Smooth muscle cell (in vitro differentiated cells): ENCODE measurements around the gene SPATA17. TPM values are rescaled to one million over a fixed set of nuclear protein-coding genes. Genes with fewer than 3 reads are reported as not detected.

Experiments
- DNase-seq: peaks from one replicate; lab custom pipeline; 2025; ENCODE audit not compliant: unreplicated experiment; lab: John Stamatoyannopoulos, UW
- H2AFZ ChIP-seq: fragments of 200-600 bp; sonication (generic); 2 replicates; pipeline ENCODE4 v1.6.0; 2016; ENCODE audit warnings: antibody characterized with exemption, low read depth, mild to moderate bottlenecking
- H3F3A ChIP-seq: fragments of 200-600 bp; sonication (generic); 2 replicates; pipeline ENCODE4 v1.6.0; 2017; ENCODE audit warnings: antibody characterized with exemption, low read depth
- H3K27ac ChIP-seq: fragments of 200-600 bp; sonication (generic); 2 replicates; pipeline ENCODE4 v1.5.1; 2016; ENCODE audit warnings: low read depth, mild to moderate bottlenecking
- H3K27me3 ChIP-seq: fragments of 200-600 bp; sonication (generic); 2 replicates; pipeline ENCODE4 v1.6.1; 2016; ENCODE audit warnings: low read depth, mild to moderate bottlenecking
- H3K36me3 ChIP-seq: fragments of 200-600 bp; sonication (generic); 2 replicates; pipeline ENCODE4 v1.5.1; 2016; ENCODE audit warnings: low read depth
- H3K4me1 ChIP-seq: fragments of 200-600 bp; sonication (generic); 2 replicates; pipeline ENCODE4 v1.5.1; 2016; ENCODE audit warnings: low read depth
- H3K4me2 ChIP-seq: fragments of 200-600 bp; sonication (generic); 2 replicates; pipeline ENCODE4 v1.6.0; 2016; ENCODE audit warnings: mild to moderate bottlenecking
- H3K4me3 ChIP-seq: fragments of 200-600 bp; sonication (generic); 2 replicates; pipeline ENCODE4 v1.5.1; 2016; ENCODE audit warnings: mild to moderate bottlenecking
- H3K79me2 ChIP-seq: fragments of 200-600 bp; sonication (generic); 2 replicates; pipeline ENCODE4 v1.6.0; 2016; ENCODE audit warnings: low read depth, mild to moderate bottlenecking
- H3K9ac ChIP-seq: fragments of 200-600 bp; sonication (generic); 2 replicates; pipeline ENCODE4 v1.6.0; 2016; ENCODE audit warnings: low read depth
- H3K9me3 ChIP-seq: fragments of 200-600 bp; sonication (generic); replicated peaks from 2 replicates; pipeline ENCODE4 v1.5.1; 2016; ENCODE audit warnings: low read depth
- H4K20me1 ChIP-seq: fragments of 200-600 bp; sonication (generic); 2 replicates; pipeline ENCODE4 v1.6.0; 2016; ENCODE audit warnings: low read depth
- whole genome bisulfite sequencing: methylation state at CpG from one replicate; pipeline ENCODE4 v1.1.7; 2016; ENCODE audit warnings: low lambda C conversion rate; 5-methylcytosine and 5-hydroxymethylcytosine counted together
- polyA plus RNA-seq: library from polyadenylated mRNA; unstranded; fragments of >200 nt; fragmentation: Nextera tagmentation; extraction: Ambion mirVana; gene quantifications from 2 replicates; pipeline ENCODE4 v1.2.1, GENCODE V29; 2016
- total RNA-seq: library from RNA; depleted of rRNA; stranded (reverse); fragments of >200 nt; gene quantifications from 2 replicates; pipeline ENCODE4 v1.2.3, GENCODE V29; 2014
- TF ChIP-seq, protein P1 (sequence below): fragments of 200-600 bp; sonication (generic); IDR thresholded peaks from 2 replicates; pipeline ENCODE4 v1.5.1; 2017; ENCODE audit warnings: borderline replicate concordance, mild to moderate bottlenecking, antibody characterized with exemption; ENCODE audit not compliant: insufficient read depth, poor library complexity, severe bottlenecking

The SPATA17 gene
- total and polyA plus RNA-seq, 2 experiments from 2014 or later = 0.13 to 1.6 TPM

DNA sequence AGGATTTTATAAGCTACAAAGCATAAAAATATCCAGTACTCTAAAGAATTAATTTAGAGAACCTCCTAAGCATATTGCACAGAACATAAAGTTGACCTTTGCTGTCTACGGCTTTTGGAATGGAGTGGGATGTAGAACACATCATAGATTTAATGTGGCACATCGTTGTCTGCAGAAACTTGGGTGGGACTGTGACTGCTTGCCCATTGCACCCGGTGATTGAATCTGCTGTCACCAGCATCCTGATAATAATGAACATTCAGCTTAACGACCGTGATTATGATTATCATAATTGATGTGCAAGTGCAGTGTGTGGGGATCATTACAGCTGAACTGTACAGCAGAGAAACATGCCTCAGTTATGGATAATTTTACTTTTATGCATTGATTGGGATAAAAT, 181.9 kb downstream of the SPATA17 start:
- Histone ChIP-seq H3K4me2 (no peak overlapping the region), H3F3A (no peaks in the 10 kb centered on the region), H3K4me1 (no peaks in the 10 kb centered on the region), H2AFZ (no peak overlapping the region), H3K4me3 (no peak overlapping the region), H3K27ac (no peak overlapping the region), H3K27me3 (no peaks in the 10 kb centered on the region), H3K36me3 (no peaks in the 10 kb centered on the region), H3K9me3 (no peaks in the 10 kb centered on the region), H3K9ac (no peak overlapping the region), H4K20me1 (no peaks in the 10 kb centered on the region), H3K79me2 (no peaks in the 10 kb centered on the region)
- DNase-seq = no peak
- TF ChIP-seq, protein P1, sequence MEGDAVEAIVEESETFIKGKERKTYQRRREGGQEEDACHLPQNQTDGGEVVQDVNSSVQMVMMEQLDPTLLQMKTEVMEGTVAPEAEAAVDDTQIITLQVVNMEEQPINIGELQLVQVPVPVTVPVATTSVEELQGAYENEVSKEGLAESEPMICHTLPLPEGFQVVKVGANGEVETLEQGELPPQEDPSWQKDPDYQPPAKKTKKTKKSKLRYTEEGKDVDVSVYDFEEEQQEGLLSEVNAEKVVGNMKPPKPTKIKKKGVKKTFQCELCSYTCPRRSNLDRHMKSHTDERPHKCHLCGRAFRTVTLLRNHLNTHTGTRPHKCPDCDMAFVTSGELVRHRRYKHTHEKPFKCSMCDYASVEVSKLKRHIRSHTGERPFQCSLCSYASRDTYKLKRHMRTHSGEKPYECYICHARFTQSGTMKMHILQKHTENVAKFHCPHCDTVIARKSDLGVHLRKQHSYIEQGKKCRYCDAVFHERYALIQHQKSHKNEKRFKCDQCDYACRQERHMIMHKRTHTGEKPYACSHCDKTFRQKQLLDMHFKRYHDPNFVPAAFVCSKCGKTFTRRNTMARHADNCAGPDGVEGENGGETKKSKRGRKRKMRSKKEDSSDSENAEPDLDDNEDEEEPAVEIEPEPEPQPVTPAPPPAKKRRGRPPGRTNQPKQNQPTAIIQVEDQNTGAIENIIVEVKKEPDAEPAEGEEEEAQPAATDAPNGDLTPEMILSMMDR = no peak
- 90% methylated on average over 5 of the region's 5 CpGs for WGBS

DNA sequence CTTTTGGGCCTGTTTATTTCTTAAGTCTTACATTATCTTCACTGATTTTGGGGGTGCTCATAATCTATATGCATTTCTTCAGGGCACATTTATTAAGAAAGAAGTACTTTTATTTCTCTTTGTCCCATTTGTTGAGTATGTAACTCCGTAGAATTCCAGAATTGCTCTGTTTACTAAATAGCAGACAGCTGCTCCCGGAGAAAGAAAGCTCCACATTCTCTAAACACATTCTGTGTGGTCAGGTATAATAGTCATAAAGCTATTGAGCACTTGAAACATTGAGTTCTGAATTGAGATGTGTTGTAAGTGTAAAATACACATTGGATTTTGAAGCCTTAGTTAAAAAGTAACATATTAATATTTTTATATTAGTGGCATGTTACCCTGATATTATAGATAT, 206.5 kb downstream of the SPATA17 start:
- WGBS = 88% methylated on average over 2 of the region's 2 CpGs

DNA sequence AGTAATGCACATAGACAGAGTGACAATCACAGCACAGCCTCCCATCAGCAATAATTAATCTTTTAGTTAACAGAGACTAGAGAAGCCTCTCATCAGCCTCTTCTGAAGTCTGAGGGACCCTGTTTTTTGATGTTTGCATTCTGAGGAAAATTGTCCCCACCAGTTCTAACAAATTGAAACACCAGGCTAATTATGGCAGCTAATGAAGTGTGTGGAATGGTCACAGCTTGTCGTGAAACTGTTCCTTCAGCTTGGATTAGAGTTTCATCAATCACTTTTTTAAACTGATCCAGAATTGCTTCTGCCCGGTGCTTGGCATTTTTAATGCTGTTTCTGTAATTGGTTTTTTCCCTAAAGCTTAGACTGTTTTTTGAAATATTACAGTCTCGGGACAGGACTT, 208.0 kb downstream of the SPATA17 start:
- no peak overlapping the region for H3K4me2 ChIP-seq
- H3K9ac ChIP-seq = no peak overlapping the region
- DNase-seq = no peak
- TF ChIP-seq, protein P1 = no peak
- no peak overlapping the region for H3K4me3 ChIP-seq
- no peaks in the 10 kb centered on the region for H3K4me1 ChIP-seq
- H2AFZ ChIP-seq = no peak overlapping the region
- H3K36me3 ChIP-seq = no peaks in the 10 kb centered on the region
- H3K27ac ChIP-seq = no peak overlapping the region
- H3K27me3 ChIP-seq = no peaks in the 10 kb centered on the region
- WGBS = 81% methylated on average over 3 of the region's 3 CpGs
- no peaks in the 10 kb centered on the region for H3K9me3 ChIP-seq
- no peaks in the 10 kb centered on the region for H3K79me2 ChIP-seq
- H4K20me1 ChIP-seq = no peaks in the 10 kb centered on the region
- H3F3A ChIP-seq = no peaks in the 10 kb centered on the region

More for the DNA sequence above, 206.5 kb downstream of the SPATA17 start:
- H3K4me2 ChIP-seq = no peak overlapping the region
- H3K4me3 ChIP-seq = no peak overlapping the region
- H3F3A ChIP-seq = no peaks in the 10 kb centered on the region
- H2AFZ ChIP-seq = no peak overlapping the region
- no peaks in the 10 kb centered on the region for H3K9me3 ChIP-seq
- H3K9ac ChIP-seq = no peak overlapping the region
- H3K79me2 ChIP-seq = no peaks in the 10 kb centered on the region
- no peaks in the 10 kb centered on the region for H4K20me1 ChIP-seq
- TF ChIP-seq, protein P1 = no peak
- no peak overlapping the region for H3K27ac ChIP-seq
- H3K36me3 ChIP-seq = no peaks in the 10 kb centered on the region
- DNase-seq = no peak
- no peaks in the 10 kb centered on the region for H3K4me1 ChIP-seq
- H3K27me3 ChIP-seq = no peaks in the 10 kb centered on the region

- DNase-seq = no peak
- no peak overlapping the region for H2AFZ ChIP-seq
- no peaks in the 10 kb centered on the region for H4K20me1 ChIP-seq
- no peaks in the 10 kb centered on the region for H3K79me2 ChIP-seq
- no peaks in the 10 kb centered on the region for H3F3A ChIP-seq
- H3K9ac ChIP-seq = no peak overlapping the region
- H3K9me3 ChIP-seq = no peaks in the 10 kb centered on the region
- no peaks in the 10 kb centered on the region for H3K4me1 ChIP-seq
- H3K27ac ChIP-seq = no peak overlapping the region
- no peak overlapping the region for H3K4me2 ChIP-seq
- TF ChIP-seq, protein P1 = no peak
- H3K4me3 ChIP-seq = no peak overlapping the region
- 74% methylated on average over 1 of the region's 1 CpG for WGBS
- H3K27me3 ChIP-seq = no peaks in the 10 kb centered on the region
- H3K36me3 ChIP-seq = no peaks in the 10 kb centered on the region
Observed at GRCh38 chr1:217846733-217847132, 215.6 kb downstream of the SPATA17 start.
